ENCODE measurements around the gene SLC26A11.
"Not testable (repeated sequence)": the region's sequence is repeated elsewhere in the genome, so short reads cannot be mapped to it uniquely, and the experiment has no call there.

SLC26A11 gene

DNA sequence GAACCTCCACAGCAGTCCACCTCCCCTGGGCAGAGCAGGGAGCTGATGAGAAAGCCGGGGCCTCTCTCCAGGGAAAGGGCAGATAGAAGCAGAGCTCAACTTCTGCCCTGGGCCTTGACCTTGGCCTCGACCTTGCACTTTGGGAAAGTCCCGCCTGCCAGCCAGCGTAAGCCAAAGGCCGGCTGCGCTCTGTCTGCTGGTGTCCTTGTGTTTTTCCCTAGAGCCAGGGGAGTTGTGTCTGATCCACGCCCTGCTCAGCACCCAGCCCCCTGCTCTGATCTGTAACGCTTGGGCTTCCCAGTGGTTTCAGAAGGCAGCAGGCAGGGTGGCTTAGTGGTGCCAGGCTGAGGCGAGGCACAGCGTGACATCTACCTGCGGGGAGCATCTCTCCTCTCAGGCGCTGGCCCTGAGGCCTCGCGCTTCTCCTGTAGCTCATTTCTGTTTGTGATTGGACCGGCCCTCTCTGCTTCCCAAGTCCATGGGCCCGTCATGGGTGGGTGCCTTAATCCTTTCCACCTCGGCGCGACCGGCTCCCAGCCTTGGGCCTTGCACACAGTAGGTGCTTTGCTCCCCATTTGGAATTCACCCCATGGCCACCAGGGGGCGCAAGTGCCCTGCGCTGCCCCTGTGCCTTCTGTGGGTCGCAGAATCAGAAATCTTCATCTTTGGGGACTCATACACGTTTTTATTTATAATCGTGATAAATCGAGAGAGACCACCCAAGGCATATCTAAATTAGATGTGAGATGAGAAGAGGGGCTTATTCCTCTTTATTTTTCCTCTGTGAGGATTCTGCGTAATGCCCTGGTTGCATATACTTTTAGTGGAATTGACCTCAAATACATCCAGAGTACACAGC is 24.3 kb upstream of the SLC26A11 start:
- peak; percentile 23 to 47 for DNase-seq (ENCODE audit: low read depth in 2 of 2)

DNA sequence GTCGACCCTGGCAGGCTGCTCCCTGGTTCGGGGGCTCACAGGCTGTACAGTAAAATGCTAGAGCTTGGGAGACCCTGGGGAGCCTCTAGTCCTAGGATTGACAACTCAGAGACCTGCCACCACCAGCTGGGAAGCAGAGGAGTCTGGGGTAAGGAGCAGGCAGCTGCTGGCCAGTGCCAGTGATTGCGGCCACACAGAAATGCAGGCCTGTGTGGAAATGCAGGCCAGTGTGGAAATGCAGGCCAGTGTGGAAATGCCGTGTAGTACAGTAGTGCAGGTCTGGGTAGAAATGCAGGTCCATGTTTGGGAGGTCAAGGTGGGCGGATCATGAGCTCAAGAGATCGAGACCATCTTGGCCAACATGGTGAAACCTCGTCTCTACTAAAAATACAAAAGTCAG is 23.6 kb upstream of the SLC26A11 start:
- no peak for DNase-seq (ENCODE audit: low read depth in 2 of 2)

DNA sequence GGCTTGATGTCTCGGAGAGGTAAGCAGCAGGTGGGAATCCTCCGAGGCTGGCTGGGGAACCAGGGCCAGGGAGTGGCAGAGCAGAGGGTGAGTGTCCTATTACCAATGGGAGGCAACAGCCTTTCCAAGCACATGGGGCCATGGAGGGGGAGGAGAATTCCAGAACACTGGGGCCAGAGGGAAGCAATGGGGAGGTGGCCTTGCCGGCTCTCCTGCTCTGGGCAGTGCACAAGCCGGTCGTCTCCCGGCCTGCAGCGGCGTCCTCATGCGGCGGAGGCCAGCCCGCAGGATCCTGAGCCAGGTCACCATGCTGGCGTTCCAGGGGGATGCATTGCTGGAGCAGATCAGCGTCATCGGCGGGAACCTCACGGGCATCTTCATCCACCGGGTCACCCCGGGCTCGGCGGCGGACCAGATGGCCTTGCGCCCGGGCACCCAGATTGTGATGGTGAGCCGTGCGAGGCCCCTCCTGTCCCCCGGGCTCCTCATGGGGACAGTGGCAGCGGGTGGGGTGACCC is 22.0 kb upstream of the SLC26A11 start:
- no peak for DNase-seq (ENCODE audit: low read depth in 2 of 2)

DNA sequence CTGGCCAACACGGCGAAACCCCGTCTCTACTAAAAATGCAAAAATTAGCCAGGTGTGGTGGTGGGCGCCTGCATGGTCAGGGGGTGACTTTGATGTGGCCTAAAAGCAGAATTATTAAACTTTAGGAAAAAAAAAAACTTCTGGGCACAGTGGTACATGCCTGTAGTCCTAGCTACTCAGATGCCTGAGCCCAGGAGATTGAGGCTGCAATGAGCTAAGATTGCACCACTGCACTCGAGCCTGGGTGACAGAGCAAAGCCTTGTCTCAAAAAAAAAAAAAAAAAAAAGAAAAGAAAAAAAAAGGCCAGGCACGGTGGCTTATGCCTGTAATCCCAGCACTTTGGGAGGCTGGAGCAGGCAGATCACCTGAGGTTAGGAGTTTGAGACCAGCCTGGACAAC is 20.9 kb upstream of the SLC26A11 start:
- DNase-seq (ENCODE audit: low read depth in 2 of 2) = not testable (repeated sequence)

DNA sequence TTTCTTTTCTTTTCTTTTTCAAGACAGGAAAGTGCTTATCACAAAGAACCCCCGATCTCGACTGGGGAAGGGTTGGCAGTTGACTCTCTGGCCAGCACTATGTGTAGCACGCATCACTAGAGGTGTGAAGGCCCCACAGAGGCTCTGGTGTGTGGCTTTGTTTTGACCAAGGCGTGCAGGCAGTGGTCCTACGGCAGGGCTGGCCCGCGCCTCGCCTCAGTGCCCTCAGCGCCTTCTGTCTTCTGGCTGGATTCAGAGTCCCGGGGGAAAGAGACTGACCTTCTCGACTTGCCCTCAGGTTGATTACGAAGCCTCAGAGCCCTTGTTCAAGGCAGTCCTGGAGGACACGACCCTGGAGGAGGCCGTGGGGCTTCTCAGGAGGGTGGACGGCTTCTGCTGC is 18.8 kb upstream of the SLC26A11 start:
- no peak for DNase-seq (ENCODE audit: low read depth in 2 of 2)

DNA sequence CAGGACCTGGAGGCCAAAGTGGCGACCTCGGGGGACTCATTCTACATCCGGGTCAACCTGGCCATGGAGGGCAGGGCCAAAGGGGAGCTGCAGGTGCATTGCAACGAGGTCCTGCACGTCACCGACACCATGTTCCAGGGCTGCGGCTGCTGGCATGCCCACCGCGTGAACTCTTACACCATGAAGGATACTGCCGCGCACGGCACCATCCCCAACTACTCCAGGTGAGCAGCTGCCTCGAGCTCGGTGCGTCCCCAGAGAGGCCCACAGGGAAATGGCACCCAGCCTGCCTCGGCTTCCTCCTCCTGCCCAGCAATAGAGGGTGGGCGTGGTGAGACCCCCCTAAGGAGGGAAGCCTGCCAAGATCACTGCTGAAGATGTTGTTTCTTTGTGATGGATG is 18.0 kb upstream of the SLC26A11 start:
- DNase-seq (ENCODE audit: low read depth in 2 of 2) = no peak

DNA sequence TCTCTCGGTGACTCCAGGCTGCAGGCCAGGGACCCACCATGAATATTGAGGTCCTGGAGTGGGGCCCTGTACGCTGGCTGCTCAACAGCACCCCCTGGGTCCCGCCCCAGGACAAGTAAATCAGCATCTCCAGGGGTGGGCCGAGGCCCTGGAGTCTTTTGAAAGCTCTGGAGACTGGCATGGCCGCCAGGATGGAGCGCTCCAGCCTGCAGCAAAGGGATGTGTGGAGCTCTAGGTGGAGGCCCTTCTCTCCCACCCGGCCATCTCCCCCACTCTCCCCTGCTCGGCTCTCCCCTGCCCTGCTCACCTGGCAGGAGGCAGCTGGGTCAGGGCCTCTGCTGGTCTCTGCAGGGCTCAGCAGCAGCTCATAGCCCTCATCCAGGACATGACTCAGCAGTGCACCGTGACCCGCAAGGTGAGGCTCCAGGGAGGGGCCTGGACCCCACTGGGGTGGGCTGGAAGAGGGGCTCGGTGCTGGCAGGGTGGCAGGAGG is 16.7 kb upstream of the SLC26A11 start:
- no peak for DNase-seq (ENCODE audit: low read depth in 2 of 2)

DNA sequence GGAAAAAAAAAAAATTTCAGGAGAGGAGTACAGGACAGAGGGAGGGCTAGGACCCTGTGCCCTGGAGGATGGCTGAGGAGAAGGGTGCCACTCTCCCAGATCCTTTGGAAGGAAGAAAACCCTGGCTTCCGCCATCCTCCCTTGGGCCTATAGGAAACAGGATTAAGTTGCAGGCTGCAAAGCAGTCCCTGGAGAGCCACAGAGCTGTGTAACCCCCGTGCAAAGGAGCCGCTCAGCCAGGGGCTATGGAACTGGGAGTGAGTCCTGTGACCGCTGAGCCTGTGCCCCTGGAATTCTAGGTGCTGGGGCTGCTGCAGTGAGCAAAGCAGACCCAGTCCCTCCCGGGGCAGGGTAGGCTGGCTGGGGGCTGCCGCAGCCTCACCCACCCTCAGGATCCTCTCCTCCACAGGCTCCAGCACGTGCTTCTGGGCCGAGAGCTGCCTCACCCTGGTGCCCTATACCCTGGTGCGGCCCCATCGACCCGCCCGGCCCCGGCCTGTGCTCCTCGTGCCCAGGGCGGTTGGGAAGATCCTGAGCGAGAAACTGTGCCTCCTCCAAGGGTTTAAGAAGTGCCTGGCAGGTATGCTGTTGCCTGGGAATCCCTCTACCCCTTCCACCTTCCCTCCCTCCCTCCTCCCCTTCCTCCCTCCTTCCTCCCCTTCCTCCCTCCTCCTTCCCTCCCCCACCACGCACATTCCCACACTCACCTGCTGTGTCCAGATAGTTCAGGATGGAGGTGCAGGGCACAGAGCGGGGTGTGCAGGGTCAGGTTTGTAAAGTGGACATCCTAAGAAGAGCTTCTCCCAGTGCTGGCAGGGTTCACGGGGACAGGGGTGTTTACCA is 15.4 kb upstream of the SLC26A11 start:
- DNase-seq (ENCODE audit: low read depth in 2 of 2) = no peak

DNA sequence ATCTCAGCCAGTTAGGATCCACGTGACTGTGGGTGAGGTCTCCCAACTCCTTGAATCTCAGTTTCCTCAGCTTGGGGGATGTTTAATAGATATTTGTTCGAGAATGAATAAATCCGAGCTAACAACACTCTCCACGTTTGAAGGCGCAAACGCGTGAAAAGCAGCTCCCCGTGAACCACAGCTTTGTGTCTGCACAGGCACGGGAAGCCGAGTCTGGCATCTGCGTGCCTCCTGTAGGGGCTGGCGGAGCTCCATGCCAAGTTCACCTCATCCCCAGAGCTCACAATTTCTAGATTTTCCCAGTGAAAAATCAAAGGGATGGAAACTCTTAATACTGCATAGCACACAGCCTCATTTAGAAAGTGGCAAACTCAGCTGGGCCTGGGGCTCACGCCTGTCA is 14.4 kb upstream of the SLC26A11 start:
- no peak for DNase-seq (ENCODE audit: low read depth in 2 of 2)

DNA sequence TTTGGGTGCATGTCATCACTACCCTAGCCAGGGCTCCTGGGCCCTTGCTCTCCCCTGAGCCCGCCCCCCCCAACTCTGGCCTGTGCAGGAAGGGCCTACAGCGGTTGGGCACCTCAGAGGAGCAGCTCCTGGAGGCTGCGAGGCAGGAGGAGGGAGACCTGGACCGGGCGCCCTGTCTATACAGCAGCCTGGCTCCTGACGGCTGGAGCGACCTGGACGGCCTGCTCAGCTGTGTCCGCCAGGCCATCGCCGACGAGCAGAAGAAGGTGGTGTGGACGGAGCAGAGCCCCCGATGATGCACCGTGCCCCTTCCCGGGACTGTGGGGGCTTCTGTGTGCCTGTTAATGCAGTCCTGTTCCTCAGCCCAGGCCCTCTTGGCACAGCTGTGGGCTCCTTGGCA is 12.2 kb upstream of the SLC26A11 start:
- no peak for DNase-seq (ENCODE audit: low read depth in 2 of 2)

DNA sequence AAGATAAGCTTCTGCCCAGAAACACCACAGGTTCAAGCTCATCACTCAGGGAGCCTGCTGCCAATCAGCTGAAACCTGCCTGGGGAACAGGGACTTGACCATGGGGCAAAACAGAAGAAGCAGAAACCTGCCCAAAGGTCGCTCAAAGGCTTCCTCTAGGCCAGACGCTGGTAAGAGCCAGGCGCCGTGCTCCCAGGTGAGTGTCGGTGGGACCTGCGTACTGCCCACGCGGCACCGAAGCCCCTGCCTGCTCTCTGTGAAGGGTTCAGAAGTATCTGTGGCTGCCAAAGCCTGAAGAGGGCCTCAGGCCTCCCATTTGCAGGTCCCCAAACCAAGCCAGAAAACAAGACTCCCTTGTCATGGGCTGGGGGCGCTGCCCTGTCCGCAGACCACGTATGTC is 10.5 kb upstream of the SLC26A11 start:
- no peak for DNase-seq (ENCODE audit: low read depth in 2 of 2)

DNA sequence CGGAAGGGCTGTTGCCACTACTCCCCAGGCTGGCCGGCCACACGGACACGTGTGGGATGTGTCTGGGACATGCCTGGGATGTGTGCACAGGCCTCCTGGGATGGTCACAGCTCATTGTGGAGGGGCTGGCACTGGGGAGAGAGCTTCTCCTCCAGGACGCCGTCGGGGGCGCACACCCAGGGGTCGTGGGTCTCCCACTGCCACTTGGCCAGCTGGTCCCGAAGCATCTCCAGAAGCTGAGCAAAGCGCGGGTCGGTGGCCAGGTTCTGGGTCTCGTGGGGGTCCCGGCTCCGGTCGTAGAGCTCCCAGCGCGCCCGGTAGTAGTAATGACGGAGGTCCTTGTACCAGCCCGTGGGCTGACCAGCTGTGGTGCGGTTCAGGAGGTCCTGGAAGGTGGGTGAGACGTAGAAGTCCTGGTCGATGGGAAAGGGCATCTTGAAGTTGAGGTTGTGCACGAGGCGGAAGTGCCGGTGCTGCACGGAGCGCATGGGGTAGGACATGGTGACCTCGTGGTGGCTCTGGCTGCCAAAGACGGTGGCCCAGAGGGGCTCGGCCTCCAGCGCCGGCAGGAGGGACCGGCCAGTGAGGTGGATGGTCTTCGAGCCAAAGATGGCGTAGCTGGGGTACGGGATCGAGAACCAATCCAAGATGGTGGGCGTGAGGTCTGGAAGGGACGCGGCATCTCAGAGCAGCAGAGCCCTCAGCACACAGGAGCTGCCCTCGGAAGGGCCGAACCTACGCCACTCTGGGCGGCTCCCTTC is 9.7 kb upstream of the SLC26A11 start:
- no peak for DNase-seq (ENCODE audit: low read depth in 2 of 2)

DNA sequence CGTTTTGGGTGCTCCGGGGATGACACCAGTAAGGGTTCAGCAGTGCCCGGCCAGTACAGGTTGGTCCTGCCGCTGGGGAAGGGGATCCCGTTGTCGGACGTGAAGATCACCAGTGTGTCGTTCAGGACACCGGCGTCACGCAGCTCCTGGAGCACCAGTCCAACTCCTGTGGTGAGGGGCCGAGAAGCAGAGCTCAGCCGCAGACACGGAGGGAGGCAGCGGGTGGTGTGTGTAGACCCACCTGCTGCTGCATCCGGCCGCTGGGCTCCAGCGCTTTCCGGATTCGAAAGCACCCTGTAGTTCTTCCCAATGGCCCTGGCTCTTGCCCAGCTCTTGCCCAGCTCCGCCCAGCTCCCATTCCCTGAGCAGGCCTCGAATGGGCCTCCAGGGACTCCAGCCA is 8.1 kb upstream of the SLC26A11 start:
- no peak for DNase-seq (ENCODE audit: low read depth in 2 of 2)

DNA sequence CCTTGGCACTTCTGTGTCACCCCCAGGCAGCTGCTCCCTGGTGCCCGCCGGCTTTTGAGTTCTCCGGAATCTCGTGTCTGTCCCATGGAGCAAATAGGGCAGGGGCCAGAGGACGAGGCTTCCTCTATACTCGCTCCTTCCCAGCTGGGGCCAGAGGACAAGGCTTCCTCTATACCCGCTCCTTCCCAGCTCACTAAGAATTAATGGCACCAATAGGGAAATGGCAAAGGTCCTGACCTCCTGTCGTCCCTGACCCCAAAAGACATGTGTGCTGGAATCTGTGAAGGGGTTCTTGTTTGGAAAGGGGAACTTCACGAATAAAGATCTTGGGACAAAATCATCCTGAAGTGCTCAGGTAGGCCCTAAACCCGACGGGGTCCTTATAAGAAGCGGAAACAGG is 7.7 kb upstream of the SLC26A11 start:
- no peak for DNase-seq (ENCODE audit: low read depth in 2 of 2)

DNA sequence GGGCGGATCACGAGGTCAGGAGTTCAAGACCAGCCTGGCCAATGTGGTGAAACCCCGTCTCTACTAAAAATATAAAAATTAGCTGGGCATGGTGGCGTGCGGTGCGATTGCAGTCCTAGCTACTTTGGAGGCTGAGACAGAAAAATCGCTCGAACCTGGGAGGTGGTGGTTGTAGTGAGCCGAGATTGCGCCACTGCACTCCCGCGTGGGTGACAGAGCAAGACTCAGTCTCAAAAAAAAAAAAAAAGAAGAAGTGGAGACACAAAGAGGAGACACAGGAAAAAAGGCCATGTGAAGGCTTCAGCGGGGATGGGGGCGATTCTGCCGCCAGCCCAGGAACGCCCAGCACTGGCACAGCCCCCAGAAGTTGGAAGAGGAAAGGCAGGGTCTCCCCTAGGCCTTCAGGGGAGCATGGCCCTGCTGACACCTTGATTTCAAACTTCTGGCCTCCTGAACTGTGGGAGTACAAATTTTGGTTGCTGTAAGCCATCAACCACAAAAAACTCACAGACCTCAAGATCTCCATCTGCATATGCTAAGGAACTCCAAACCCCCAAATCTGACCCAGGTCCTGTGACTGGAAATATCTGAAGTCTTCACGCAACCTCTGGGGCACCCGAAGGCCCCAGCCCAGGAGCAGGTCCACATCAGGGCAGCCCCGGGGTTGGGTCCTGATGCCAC is 7.1 kb upstream of the SLC26A11 start:
- DNase-seq (ENCODE audit: low read depth in 2 of 2) = no peak

DNA sequence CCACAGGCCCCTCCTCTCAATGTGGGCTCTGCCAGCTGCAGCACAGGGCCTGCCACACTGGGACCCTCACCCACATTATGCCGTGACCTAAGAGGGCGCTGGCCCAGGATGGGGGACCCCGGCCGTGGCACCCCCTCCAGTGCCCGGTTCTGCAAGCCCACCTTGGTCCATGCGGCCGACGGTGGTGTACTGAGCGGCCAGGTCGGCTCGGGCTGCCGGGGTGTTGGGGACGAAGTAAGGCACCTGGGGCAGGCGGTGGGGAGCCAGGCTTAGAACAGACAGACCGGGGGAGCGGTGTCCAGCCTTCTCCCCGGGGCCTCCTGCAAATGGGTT is 6.6 kb upstream of the SLC26A11 start:
- DNase-seq (ENCODE audit: low read depth in 2 of 2) = no peak

DNA sequence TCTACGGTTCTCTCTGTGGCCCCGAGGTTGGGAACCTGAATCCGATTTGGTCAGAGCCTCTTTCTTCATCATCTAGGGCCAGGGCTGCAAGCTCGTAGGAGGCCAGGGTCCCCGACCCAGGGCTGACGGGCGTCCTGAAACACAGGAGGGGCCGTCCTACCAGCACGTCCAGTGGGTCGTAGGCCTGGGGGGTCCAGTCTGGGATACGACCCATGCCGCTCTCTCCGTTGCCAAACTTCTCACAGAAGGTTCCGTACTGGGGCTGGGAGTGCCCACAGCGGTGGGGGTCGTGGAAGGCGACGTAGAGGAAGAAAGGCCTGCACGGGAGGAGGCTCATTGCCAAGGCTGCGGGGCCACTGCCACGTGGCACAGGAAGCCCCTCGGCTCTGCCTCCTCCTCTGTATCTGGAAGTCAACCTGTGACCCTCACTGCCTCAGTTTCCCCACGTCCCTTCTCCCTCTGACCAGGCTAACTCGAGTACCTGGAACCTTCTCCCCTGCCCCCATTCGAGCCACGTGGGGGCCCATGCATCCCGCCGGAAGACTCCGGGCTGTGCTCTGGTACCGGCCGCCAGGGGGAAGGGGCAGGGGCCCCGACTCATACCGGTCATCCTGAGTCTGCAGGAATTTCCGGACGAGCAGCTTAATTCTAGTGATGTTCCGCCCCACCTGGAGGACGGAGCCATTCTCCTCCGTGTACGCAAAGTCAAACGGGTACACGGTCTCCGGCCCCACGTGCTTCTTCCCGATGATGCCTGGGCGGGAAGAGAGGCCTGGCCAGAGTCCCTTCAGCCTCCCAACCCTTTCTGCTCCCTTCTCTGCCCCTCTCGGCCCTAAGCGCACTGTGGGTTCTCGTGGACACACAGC is 6.0 kb upstream of the SLC26A11 start:
- DNase-seq (ENCODE audit: low read depth in 2 of 2) = no peak

DNA sequence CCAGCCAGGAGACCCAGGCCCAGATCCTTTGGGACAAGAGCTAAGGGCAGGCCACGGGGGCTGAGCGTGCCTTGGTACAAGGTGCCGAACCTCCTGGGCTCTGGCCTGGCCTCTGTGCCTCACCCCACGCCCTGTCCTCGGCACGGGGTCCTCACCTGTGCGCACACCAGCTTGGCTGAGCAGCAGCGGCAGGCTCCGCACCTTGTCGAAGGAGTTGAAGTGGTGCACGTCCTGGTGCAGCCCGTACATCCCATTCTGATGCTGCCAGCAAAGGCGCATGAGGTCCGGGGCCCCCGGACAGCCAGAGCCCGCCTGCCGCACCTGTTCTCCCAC is 5.4 kb upstream of the SLC26A11 start:
- no peak for DNase-seq (ENCODE audit: low read depth in 2 of 2)

DNA sequence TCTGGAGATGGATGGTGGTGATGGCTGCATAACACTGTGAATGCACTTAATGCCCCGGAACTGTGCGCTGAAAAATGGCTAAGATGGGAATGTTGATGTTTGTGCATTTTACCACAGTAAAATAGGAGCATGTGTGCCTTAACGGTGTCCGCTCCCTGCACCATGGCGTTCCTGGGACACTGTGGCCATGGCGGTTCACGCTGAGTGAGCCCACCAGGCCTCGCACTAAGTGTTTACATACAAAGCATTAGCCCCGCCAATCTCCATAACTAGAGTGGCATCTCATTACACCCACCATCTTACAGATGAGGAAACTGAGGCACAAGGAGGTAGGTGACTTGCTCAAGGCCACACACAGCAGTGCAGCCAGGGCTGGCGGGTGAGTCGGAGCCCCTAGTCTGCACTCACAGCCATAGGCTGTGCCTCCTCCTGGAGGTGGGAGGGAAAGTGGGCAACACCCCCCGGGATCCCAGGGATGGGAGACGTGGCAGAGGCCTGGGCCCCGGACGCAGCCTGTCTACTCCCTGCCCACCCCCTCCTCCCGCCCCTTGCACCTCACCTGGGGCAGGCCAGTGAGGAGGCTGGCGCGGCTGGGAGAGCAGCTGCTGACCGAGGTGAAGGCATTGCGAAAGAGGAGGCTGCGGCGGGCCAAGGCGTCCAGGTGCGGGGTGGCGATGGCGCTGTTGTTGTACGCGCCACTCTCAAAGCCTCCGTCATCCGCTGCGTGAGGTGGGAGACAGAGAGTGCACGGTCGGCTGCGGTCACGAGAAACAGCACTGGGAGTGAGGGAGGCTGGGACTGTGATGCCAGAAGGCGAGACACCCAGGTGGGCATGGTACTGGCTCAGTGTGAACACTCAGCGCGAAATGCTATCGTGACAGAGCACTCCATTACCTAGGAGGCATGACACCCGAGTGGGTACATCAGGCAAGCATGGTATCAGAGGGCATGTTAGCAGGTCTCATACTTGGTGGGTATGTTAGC is 3.5 kb upstream of the SLC26A11 start:
- DNase-seq (ENCODE audit: low read depth in 2 of 2) = no peak

Measured in stimulated activated CD4-positive, alpha-beta T cell treated with anti-CD3 and anti-CD28 coated beads, Interleukin-4, amount 100 ng/mL, for 48 hours (primary cell).